Lower leg skin (tissue), 3 donors: ENCODE results near the gene KIRREL2.

Experiments
- POLR2A ChIP-seq, 2 donors: fragments of 450-650 bp; IDR thresholded peaks; one replicate each; pipeline ENCODE4 v1.6.1; 2016 to 2017; ENCODE audit warnings: antibody characterized with exemption in 2 of 2, mild to moderate bottlenecking in 1 of 2, moderate library complexity in 1 of 2
- TF ChIP-seq, protein P1 (sequence below), 3 donors: fragments of 450-650 bp; IDR thresholded peaks; one replicate each; pipeline ENCODE4 v1.5.1; 2016; ENCODE audit warnings: antibody characterized with exemption in 3 of 3, mild to moderate bottlenecking in 3 of 3, moderate library complexity in 2 of 3

DNA sequence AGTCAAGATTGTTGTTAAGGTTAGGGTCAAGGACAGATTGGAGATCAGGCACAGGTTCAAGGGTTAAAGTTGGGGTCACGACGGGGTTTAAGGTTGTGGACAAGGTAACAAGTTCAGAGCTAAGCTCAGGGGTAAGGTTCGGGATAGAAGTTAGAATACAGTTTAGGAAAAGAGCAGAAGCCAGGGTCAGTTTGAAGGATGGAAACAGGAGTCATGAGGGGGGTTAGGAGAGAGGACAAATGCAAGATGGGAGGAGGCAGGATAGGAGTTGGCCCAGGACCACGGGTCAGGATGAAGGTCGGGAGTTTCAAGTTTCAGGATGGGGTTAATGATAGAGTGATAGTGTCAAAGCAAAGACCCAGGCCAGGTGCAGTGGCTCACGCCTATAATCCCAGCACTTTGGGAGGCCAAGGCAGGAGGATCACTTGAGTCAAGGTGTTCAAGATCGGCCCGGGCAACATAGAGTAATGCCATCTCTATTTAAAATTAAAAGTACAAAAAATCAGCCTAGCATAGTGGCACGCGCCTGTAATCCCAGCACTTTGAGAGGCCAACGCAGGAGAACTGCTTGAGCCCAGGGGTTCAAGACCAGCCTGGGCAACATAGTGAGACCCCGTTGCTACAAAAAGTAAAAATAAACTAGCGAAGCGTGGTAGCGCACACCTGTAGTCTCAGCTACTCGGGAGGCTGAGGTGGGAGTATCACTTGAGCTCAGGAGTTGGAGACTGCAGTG lies 12.1 kb upstream of the KIRREL2 start:
- TF ChIP-seq, protein P1, sequence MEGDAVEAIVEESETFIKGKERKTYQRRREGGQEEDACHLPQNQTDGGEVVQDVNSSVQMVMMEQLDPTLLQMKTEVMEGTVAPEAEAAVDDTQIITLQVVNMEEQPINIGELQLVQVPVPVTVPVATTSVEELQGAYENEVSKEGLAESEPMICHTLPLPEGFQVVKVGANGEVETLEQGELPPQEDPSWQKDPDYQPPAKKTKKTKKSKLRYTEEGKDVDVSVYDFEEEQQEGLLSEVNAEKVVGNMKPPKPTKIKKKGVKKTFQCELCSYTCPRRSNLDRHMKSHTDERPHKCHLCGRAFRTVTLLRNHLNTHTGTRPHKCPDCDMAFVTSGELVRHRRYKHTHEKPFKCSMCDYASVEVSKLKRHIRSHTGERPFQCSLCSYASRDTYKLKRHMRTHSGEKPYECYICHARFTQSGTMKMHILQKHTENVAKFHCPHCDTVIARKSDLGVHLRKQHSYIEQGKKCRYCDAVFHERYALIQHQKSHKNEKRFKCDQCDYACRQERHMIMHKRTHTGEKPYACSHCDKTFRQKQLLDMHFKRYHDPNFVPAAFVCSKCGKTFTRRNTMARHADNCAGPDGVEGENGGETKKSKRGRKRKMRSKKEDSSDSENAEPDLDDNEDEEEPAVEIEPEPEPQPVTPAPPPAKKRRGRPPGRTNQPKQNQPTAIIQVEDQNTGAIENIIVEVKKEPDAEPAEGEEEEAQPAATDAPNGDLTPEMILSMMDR (IDR thresholded peaks at IDR 0.05), result no peak
- TF ChIP-seq POLR2A (IDR thresholded peaks at IDR 0.05), result no peak
